ENCODE data around the gene SH3TC2.

Gene SH3TC2

GRCh38 chr5:149027636-149028035, 35.2 kb downstream of the SH3TC2 start:
- no peak for DNase-seq

DNA sequence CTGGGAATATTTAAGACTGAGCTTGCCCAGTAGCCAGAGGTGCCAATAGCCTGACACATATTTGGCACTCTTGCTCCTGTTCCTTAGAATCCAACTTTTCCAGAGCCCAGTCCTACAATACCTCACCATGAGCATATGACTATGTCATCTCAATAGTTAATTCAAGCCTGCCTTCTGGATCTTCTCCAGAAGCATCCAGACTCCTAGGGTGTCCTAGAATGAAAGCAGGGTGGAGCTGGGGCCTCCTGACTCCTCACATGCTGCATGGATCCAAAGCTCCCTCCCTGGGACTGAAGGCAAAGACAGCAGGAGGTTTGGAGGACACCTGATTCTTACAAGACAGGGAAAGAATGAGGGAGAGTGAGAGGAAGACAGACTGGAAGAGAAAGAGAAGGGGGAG, 37.9 kb downstream of the SH3TC2 start:
- DNase-seq: no peak

- no peak for DNase-seq
Measured at GRCh38 chr5:149024477-149024876, 38.4 kb downstream of the SH3TC2 start.

DNA sequence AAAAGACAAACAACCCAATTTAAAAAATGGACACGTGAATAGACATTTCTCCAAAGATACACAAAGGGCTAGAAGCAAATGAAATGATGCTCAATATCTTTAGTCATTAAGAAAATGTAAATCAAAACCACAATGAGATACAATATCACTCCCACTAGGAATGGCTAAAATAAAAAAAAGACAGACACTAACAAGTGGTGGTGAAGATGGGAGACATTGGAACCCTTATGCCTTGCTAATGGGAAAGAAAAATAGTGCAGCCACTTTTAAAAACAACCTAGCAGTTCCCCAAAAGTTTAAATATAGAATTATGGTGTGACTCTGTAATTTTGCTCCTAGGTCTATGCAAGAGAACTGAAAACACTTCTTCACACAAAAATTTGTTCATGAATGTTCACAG, 40.7 kb downstream of the SH3TC2 start:
- no peak for DNase-seq

DNA sequence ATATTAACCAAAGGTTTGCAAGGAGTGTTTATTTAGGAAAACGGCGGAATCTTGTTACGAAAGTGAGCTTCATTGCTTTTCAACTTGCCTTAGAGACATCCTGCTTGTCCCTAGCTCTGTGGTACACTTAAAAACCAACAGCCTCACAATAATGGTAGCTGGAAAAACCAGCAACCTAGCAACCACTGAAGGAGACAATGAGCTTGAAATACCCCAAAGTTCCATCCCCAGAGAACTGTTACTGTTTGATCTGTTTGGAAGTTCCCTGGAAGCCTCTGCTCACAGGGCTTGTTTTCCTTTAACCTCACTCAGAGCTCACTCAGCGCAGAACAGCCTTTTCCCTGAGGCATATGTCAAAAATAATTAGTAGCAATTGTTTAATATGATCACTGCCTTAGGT, 43.2 kb downstream of the SH3TC2 start:
- no peak for DNase-seq

GRCh38 chr5:149018909-149019443, 43.9 kb downstream of the SH3TC2 start:
- no peak for DNase-seq

DNA sequence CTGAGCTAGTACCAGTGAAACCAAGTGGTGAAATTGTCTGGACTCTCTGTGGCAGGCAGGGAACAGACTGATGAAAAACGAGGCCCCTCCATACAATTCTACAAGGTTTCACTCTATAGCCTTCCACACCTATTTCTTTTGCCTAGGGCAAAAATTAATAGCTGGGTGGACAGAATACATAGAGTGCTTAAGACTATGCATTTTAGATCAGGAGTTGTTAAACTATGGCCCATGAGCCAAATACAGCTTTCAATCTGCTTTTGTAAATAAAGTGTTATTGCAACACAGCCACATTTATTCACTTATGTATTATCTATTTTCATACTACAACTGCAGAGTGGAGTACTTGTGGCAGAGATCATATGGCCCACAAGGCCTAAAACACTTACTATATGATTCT, 45.2 kb downstream of the SH3TC2 start:
- DNase-seq: no peak

DNA sequence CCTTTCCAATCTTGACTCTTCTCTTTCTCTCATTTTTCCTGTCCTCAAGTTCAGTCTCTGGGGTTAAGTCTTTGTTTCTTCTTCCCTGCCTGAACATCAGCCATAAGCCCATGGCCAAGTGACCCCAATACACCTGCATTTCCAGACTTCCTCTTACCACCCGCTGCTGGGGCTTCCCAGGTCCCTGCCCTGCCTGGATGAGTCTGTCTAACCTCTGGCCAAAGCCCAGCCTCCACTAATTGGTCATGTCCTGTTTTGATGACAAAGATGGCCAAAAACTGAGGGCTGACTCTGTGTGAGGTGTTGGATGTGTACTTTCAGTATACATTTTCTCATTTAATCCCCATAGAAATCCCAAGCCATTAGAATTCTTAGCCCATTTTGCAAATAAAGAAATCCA, 47.3 kb downstream of the SH3TC2 start:
- DNase-seq: no peak

GRCh38 chr5:149015126-149015525, 47.7 kb downstream of the SH3TC2 start:
- DNase-seq: no peak

DNA sequence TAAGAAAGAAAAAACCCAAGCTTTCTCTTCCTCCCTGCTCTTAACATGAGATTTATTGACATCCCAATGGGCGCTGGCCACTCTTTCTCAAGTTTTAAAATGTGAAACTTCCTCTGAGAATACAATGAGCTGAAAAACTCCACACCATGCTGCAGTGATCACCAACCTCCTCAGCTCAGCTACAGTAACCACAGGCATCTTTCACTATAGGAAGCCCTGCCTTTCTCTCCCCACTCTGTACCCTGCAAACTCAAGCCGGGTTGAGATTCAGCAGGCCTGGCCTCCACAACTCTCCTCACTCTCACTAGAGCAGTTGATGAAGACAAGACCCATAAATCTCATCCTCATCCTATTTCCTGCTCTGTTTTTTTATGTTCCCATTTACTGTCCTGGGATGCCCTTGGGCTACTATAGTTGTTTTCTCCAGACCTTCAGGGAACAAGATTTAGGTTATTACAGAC, 48.3 kb downstream of the SH3TC2 start:
- no peak for DNase-seq

GRCh38 chr5:149013796-149014195, 49.1 kb downstream of the SH3TC2 start:
- no peak for DNase-seq

- DNase-seq: no peak
Measured at GRCh38 chr5:149012350-149012749, 50.5 kb downstream of the SH3TC2 start.

DNA sequence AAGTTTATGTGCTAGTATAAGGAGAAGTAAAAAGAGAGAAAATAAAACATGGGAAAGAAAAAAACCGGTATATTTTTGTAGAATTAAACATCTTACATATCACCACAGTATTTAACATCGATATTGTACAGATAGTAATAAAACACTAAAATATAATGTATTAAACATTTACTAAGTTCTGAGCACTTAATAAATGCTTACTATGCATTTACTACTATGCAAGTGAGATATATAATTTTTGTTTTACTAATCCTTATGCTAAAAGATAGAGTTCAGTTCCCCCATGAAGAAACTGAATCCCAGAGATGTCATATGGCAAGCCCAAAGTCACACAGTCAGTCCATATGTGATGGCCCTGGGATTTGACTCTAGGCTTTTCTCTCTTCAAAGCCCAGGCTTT, 51.1 kb downstream of the SH3TC2 start:
- DNase-seq: no peak

- no peak for DNase-seq
Measured at GRCh38 chr5:149011084-149011483, 51.8 kb downstream of the SH3TC2 start.

- no peak for DNase-seq
Measured at GRCh38 chr5:149007174-149007573, 55.7 kb downstream of the SH3TC2 start.

- no peak for DNase-seq
Measured at GRCh38 chr5:149006426-149006825, 56.4 kb downstream of the SH3TC2 start.

DNA sequence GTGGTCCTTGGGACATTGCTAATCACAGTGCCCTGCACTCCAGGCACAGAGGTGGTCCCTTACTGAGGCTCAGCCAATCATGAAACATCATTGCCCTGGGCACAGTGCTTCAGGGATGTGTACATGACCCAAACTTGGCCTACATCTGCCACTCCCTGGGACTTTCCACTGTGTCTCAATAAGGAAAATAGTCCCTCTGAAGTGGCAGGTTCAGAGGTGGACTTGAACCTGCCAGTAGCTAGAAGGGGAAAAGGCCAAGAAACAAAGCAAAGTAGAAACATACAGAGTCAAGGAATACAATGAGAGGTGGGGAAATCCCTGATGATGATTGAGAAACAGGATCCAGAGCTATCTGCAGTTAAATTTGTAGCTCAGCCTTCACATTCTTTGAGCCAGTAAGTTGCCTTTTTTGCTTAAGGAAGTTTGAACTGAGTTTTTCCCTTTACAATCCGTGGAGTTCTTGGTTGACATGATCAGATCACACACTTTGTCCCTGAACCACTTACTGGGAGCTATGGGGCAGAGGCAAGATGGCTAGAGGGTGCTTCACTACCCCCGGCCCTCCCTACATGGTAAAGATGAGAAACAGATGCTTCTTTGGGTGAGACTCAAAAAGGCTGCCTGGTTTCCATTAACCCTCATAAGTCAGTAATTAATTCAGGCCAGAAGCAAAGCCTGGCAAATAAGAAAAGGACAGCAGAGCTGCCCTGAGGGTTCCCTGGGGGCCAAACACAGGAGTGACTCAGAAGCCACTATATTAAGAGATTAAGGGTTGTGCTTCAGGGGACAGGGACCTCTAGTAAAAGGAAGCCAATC, 57.6 kb downstream of the SH3TC2 start:
- DNase-seq: no peak

DNA sequence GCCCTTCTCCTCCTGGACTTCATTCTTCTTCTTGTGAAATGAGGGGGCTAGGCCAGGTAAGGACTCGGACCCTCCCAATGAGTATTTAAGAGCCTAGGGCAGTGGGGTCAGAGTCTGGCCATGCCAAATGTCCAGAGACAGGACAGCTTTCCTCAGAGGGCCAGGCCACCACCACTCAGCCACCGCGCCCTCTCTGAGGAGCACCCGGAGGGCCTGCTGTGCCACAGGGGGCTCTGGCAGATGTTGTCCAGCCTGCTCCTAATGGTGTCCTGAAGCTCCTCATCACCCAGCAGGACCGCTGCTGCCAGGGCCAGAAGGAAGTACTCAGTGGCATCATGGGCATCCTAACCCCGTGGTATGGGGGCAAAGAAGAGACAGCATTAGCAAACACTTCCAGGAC, 58.3 kb downstream of the SH3TC2 start:
- no peak for DNase-seq

DNA sequence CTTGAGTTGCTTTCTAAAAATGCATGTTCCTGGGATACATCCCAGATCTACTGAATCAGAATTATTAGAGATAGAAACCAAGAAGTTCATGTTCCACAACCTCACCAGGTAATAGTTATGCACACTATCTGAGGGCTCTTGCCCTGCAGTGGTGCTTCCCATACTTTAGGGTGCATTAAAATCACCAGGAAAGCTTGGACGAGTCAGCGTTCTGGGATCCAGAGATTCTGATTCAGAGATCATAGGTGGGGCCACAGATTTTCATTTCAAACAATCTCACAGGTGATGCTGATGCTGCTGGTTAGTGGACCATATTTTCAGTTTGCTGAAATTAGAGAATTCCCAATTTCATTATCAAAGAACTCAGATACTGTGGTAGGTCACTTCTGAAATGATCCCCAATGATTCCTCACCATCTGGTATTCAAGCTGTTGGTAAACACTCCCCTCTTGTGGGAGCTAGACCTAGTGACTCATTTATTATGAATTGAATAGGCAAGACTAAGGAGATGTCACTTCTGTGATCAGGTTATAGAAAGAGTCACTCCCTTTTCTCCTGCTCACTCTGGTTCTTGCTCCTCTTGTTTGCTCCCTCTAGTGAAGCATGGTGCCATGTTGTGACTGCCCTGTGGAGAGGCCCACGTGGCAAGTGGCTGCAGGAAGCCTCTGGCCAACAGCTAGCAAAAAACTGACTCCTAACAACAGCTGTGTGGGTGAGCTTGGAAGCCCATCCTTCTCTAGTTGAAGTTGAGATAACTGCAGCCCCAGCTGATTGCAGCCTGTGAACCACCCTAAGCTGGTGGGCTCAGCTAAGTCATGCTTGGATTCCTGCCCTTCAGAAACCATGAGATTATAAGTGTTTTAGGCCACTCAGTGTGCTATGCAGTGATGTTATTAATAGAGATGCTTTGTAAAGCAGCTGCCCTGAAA, 59.8 kb downstream of the SH3TC2 start:
- no peak for DNase-seq

GRCh38 chr5:149002053-149002452, 60.8 kb downstream of the SH3TC2 start:
- no peak for DNase-seq

GRCh38 chr5:149001162-149001561, 61.7 kb downstream of the SH3TC2 start:
- DNase-seq: no peak

- DNase-seq: no peak
Measured at GRCh38 chr5:148999741-149000140, 63.1 kb downstream of the SH3TC2 start.

DNA sequence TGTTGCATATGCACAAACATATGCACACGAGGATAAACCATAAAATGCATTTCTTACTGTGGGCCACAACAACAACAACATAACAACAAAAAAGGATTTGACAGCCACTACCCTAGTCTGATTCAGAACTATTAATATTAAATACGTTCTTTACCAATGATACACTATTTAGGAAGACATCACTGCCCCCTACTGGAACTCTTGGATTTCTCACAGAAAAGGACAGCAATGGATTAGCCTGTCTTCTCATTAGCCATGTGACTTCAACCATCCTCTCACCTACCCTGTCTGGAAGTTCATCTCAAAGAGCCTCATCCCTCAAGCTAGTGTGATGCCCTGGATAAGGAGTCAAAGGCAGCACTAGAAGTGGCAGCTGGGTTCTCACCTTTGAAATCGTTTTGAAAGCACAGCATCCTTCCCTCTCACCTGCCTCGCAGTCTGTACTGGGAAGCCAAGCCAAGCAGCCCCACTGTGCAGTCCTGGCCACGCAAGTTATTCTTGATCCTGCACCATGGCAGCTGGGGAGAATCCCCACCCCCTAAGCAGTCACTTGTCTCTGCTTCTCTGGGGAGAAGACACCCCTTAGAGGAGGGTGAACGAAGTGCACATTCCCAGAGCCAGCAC, 64.6 kb downstream of the SH3TC2 start:
- DNase-seq: peak; percentile 16

Measured in NCI-H2029 (cell line).